T-cell (primary cell): ENCODE data around the gene NAE1. TPM values are rescaled to one million over a fixed set of nuclear protein-coding genes. Genes with fewer than 3 reads are reported as not detected.

Source experiments
- ATAC-seq, 4 experiments: fragments of 200-7000 bp in 3 of 4; fragments of 150-1000 bp in 1 of 4; cut with Tn5 transposase; replicated peaks in 1 of 4; 1 replicate in 3 of 4; 2 replicates in 1 of 4; pipeline ENCODE4 v1.10.0; 2021; ENCODE audit warnings: moderate library complexity in 3 of 4, mild to moderate bottlenecking in 2 of 4, moderate number of reproducible peaks in 1 of 4
- CTCF ChIA-PET, 2 donors: fragments of 300-600 bp; sonication (Branson Sonifier 250); formaldehyde crosslinking; loops; one replicate each; lab custom pipeline; 2022; ENCODE audit warnings: antibody characterized with exemption in 2 of 2; lab: Charles Lee
- POLR2A ChIA-PET, 2 donors: fragments of 300-600 bp; sonication (Branson Sonifier 250); formaldehyde crosslinking; loops; one replicate each; lab custom pipeline; 2022; ENCODE audit warnings: antibody characterized with exemption in 2 of 2; lab: Charles Lee
- DNase-seq, 35 experiments: peaks; one replicate each; pipeline versions ENCODE4 v3.0.0 to v3.0.0-alpha.2; 2013 to 2023
- H3K27ac ChIP-seq: one replicate; pipeline ENCODE4 v1.5.1; 2013; ENCODE audit warnings: low read length
- H3K27me3 ChIP-seq, 2 experiments: replicated peaks in 1 of 2; 1 replicate in 1 of 2; 2 replicates in 1 of 2; pipeline versions ENCODE4 v1.6.1 to v1.7.0; 2013; ENCODE audit warnings: low read length in 1 of 2, mixed read lengths in 1 of 2; ENCODE audit not compliant: control insufficient read depth in 2 of 2, insufficient read depth in 2 of 2; ENCODE audit errors: extremely low read depth in 1 of 2
- H3K36me3 ChIP-seq, 2 donors: 1 replicate in 1 of 2; 2 replicates in 1 of 2; pipeline versions ENCODE4 v1.6.1 to v1.7.0; 2013; ENCODE audit warnings: low read length in 1 of 2; ENCODE audit not compliant: control insufficient read depth in 2 of 2, insufficient read depth in 1 of 2; ENCODE audit errors: extremely low read depth in 1 of 2
- H3K4me1 ChIP-seq, 2 experiments: 1 replicate in 1 of 2; 2 replicates in 1 of 2; pipeline versions ENCODE4 v1.6.1 to v1.7.0; 2013; ENCODE audit warnings: low read length in 2 of 2, mixed read lengths in 1 of 2; ENCODE audit not compliant: insufficient read depth in 2 of 2, control insufficient read depth in 1 of 2; ENCODE audit errors: extremely low read depth in 1 of 2
- H3K4me3 ChIP-seq, 2 donors: 1 replicate in 1 of 2; 2 replicates in 1 of 2; pipeline versions ENCODE4 v1.5.1 to v1.7.0; 2013; ENCODE audit warnings: mild to moderate bottlenecking in 2 of 2, low read length in 1 of 2, moderate library complexity in 1 of 2; ENCODE audit not compliant: control insufficient read depth in 1 of 2; ENCODE audit errors: extremely low read depth in 1 of 2
- H3K9me3 ChIP-seq: 2 replicates; pipeline ENCODE4 v1.7.0; 2013
- H3K27ac Mint-ChIP-seq, 2 donors: one replicate each; pipeline ENCODE4 v1.8.0; 2020 to 2021; ENCODE audit warnings: mild to moderate bottlenecking in 2 of 2, mixed read lengths in 2 of 2
- H3K27me3 Mint-ChIP-seq, 2 donors: one replicate each; pipeline ENCODE4 v1.8.0; 2021 to 2022; ENCODE audit warnings: mixed read lengths in 2 of 2
- H3K36me3 Mint-ChIP-seq: one replicate; pipeline ENCODE4 v1.8.0; 2021; ENCODE audit warnings: mixed read lengths
- H3K4me1 Mint-ChIP-seq, 3 donors: one replicate each; pipeline ENCODE4 v1.8.0; 2020 to 2022; ENCODE audit warnings: mixed read lengths in 3 of 3, mild to moderate bottlenecking in 1 of 3
- H3K4me3 Mint-ChIP-seq, 3 donors: one replicate each; pipeline ENCODE4 v1.8.0; 2020 to 2022; ENCODE audit warnings: mild to moderate bottlenecking in 3 of 3, mixed read lengths in 3 of 3, moderate library complexity in 3 of 3
- H3K9me3 Mint-ChIP-seq, 3 donors: one replicate each; pipeline ENCODE4 v1.8.0; 2020 to 2022; ENCODE audit warnings: mixed read lengths in 3 of 3
- WGBS: methylation state at CpG from one replicate; pipeline ENCODE4 v1.1.5; 2013; ENCODE audit warnings: missing lambda C conversion rate; ENCODE audit not compliant: insufficient coverage; 5-methylcytosine and 5-hydroxymethylcytosine counted together
- total RNA-seq, 35 experiments: library from RNA in 6 of 35; stranded (reverse) in 6 of 35; fragments of 120-200 nt in 1 of 35; gene quantifications; one replicate each; pipeline versions ENCODE4 v1.2.1 to v1.2.4 and lab custom pipeline; 2013 to 2026

Gene NAE1
- total RNA-seq, 5 donors from 2014 or later (not counting 1 experiment from before 2014, with no cell fraction given), result 67.8 to 93.2 (median 75.0) TPM

- peaks cover 0 to 6% of the 10 kb centered on the region in 2 experiments for H3K27me3 ChIP-seq
- POLR2A ChIA-PET, result interaction anchor here in 1 of 2 donors (0.7 kb wide), 1 partner anchor 304 kb away, joined by 3 read pairs; no protein-coding TSS in a partner anchor
- peaks cover 23 to 24% (median 23%) of the 10 kb centered on the region in 3 donors for H3K4me1 Mint-ChIP-seq
These were observed 76.6 kb downstream of the NAE1 start for GRCh38 chr16:66754211-66754610.

GRCh38 chr16:66752958-66753357, 77.8 kb downstream of the NAE1 start:
- Mint-ChIP-seq H3K27me3 (peaks cover 0 to 14% of the 10 kb centered on the region in 2 donors), H3K9me3 (no peaks in the 10 kb centered on the region), H3K4me1 (peaks cover 33% of the 10 kb centered on the region in 3 donors), H3K27ac (no peak overlapping the region), H3K36me3 (peaks cover 12% of the 10 kb centered on the region), H3K4me3 (no peak overlapping the region)
- Histone ChIP-seq H3K27ac (no peak overlapping the region), H3K9me3 (no peaks in the 10 kb centered on the region), H3K4me3 (no peak overlapping the region), H3K36me3 (peaks cover 2 to 9% of the 10 kb centered on the region in 2 donors), H3K27me3 (peaks cover 0 to 6% of the 10 kb centered on the region in 2 experiments), H3K4me1 (peaks cover 16 to 25% of the 10 kb centered on the region in 2 experiments)
- CTCF ChIA-PET, result interaction anchor here in 1 of 2 donors (0.8 to 1.9 kb wide), 3 partner anchors 11 to 346 kb away, joined by 3 to 7 read pairs (median 5); partner anchors contain the start of gene NAE1
- POLR2A ChIA-PET, result no interaction called here
- WGBS, result 83% methylated on average over 1 of the region's 2 CpGs
- ATAC-seq (no peak), DNase-seq (no peak)

More at GRCh38 chr16:66754211-66754610, 76.6 kb downstream of the NAE1 start:
- Histone ChIP-seq H3K4me3 (no peak overlapping the region), H3K4me1 (peaks cover 16 to 21% of the 10 kb centered on the region in 2 experiments), H3K27ac (no peak overlapping the region), H3K9me3 (no peaks in the 10 kb centered on the region), H3K36me3 (peaks cover 0 to under 1% of the 10 kb centered on the region in 2 donors)
- DNase-seq (no peak), ATAC-seq (no peak)
- Mint-ChIP-seq H3K4me3 (no peak overlapping the region), H3K9me3 (no peaks in the 10 kb centered on the region), H3K27me3 (peaks cover 2 to 14% of the 10 kb centered on the region in 2 donors), H3K27ac (no peak overlapping the region), H3K36me3 (peaks cover 2% of the 10 kb centered on the region)
- WGBS, result no CpG with 5 or more reads among the region's 2 CpGs
- CTCF ChIA-PET, result interaction anchor here in 1 of 2 donors (0.7 kb wide), 1 partner anchor 190 kb away, joined by 3 read pairs; no protein-coding TSS in a partner anchor

Other genes with a start within 250 kb of the NAE1 start
- gene CMTM3, start 226.3 kb downstream of the NAE1 start, total RNA-seq, result 10 to 100 TPM; 63.5 to 84.8 (median 75.4) TPM
- 1 to 10 TPM; 1.1 to 2.3 (median 1.8) TPM for gene CMTM4, start 134.2 kb downstream of the NAE1 start, total RNA-seq
- gene DYNC1LI2, start 79.4 kb downstream of the NAE1 start, total RNA-seq, result 10 to 100 TPM; 69.9 to 92.1 (median 81.3) TPM
- under 1 TPM in 2 of 5 donors, not detected in 3; 0.10 to 0.12 TPM for gene TERB1, start 29.4 kb downstream of the NAE1 start, total RNA-seq
- not detected for gene CA7, start 13.4 kb upstream of the NAE1 start, total RNA-seq
- gene PDP2, start 49.5 kb upstream of the NAE1 start, total RNA-seq, result 10 to 100 TPM in 3 of 5 donors, 1 to 10 TPM in 2; 7.1 to 16.5 (median 12.5) TPM
- gene CDH16, start 87.9 kb upstream of the NAE1 start, total RNA-seq, result not detected
- gene RRAD, start 94.6 kb upstream of the NAE1 start, total RNA-seq, result 1 to 10 TPM in 1 of 5 donors, under 1 TPM in 3, not detected in 1; 0.28 to 1.1 (median 0.53) TPM
- 10 to 100 TPM; 55.3 to 66.8 (median 62.4) TPM for gene CIAO2B, start 103.4 kb upstream of the NAE1 start, total RNA-seq
- gene CES2, start 104.5 kb upstream of the NAE1 start, total RNA-seq, result 10 to 100 TPM; 35.3 to 56.5 (median 50.2) TPM
- gene CES3, start 130.3 kb upstream of the NAE1 start, total RNA-seq, result under 1 TPM; 0.10 to 0.88 (median 0.58) TPM
- gene CES4A, start 157.6 kb upstream of the NAE1 start, total RNA-seq, result 10 to 100 TPM; 12.4 to 20.7 (median 17.0) TPM
- gene CBFB, start 198.2 kb upstream of the NAE1 start, total RNA-seq, result 100 to 1,000 TPM in 2 of 5 donors, 10 to 100 TPM in 3; 80.0 to 115 (median 96.5) TPM